ENCODE data around the gene HDAC6. TPM values are rescaled to one million over a fixed set of nuclear protein-coding genes. Genes with fewer than 3 reads are reported as not detected.

The HDAC6 gene
- total RNA-seq, 1 donor = 33.7 TPM

GRCh38 chrX:48784726-48785125, 17.1 kb upstream of the HDAC6 start:
- no peak for TF ChIP-seq CTCF (IDR thresholded peaks at IDR 0.05; ENCODE audit: insufficient read depth, low read length)
- no peak overlapping the region for H3K4me3 ChIP-seq (ENCODE audit: low read depth, low read length)
- DNase-seq (ENCODE audit: low read depth) = no peak

- no peak overlapping the region for H3K4me3 ChIP-seq (ENCODE audit: low read depth, low read length)
- no peak for DNase-seq (ENCODE audit: low read depth)
- TF ChIP-seq CTCF (IDR thresholded peaks at IDR 0.05; ENCODE audit: insufficient read depth, low read length) = no peak
These were observed 16.7 kb upstream of the HDAC6 start for GRCh38 chrX:48785186-48785539.

GRCh38 chrX:48785540-48786214, 16.2 kb upstream of the HDAC6 start:
- DNase-seq (ENCODE audit: low read depth) = no peak
- no peak overlapping the region for H3K4me3 ChIP-seq (ENCODE audit: low read depth, low read length)
- TF ChIP-seq CTCF (IDR thresholded peaks at IDR 0.05; ENCODE audit: insufficient read depth, low read length) = no peak

GRCh38 chrX:48786341-48786800, 15.5 kb upstream of the HDAC6 start, which contains the start of gene GATA1:
Gene GATA1 (plus strand): TSS chrX:48786590. CDS start chrX:48791110, 4,520 bp downstream.
- TF ChIP-seq CTCF (IDR thresholded peaks at IDR 0.05; ENCODE audit: insufficient read depth, low read length) = no peak
- no peak within 1 kb of the TSS for H3K4me3 ChIP-seq (ENCODE audit: low read depth, low read length)
- DNase-seq (ENCODE audit: low read depth) = no peak

- no peak overlapping the region for H3K4me3 ChIP-seq (ENCODE audit: low read depth, low read length)
- no peak for DNase-seq (ENCODE audit: low read depth)
- TF ChIP-seq CTCF (IDR thresholded peaks at IDR 0.05; ENCODE audit: insufficient read depth, low read length) = no peak
These were observed 14.9 kb upstream of the HDAC6 start for GRCh38 chrX:48786825-48787504.

GRCh38 chrX:48787505-48788443, 14.1 kb upstream of the HDAC6 start:
- no peak for DNase-seq (ENCODE audit: low read depth)
- TF ChIP-seq CTCF (IDR thresholded peaks at IDR 0.05; ENCODE audit: insufficient read depth, low read length) = no peak
- H3K4me3 ChIP-seq (ENCODE audit: low read depth, low read length) = no peak overlapping the region

Data from fibroblast of the aortic adventitia (primary cell).